Measurements from ENCODE around the gene LILRA2.

GRCh38 chr19:54612428-54612827 is 38.8 kb downstream of the LILRA2 start:
- no peak for TF ChIP-seq CTCF (IDR thresholded peaks at IDR 0.05)
- TF ChIP-seq EP300 (IDR thresholded peaks at IDR 0.05) = no peak
- no peak for TF ChIP-seq POLR2A (IDR thresholded peaks at IDR 0.05)

All from tibial nerve (tissue), 4 donors.